ENCODE results near the gene ANKDD1A. TPM values are rescaled to one million over a fixed set of nuclear protein-coding genes. Genes with fewer than 3 reads are reported as not detected.

ANKDD1A gene
- total RNA-seq, 1 donor from 2014 or later: 1.4 TPM

DNA sequence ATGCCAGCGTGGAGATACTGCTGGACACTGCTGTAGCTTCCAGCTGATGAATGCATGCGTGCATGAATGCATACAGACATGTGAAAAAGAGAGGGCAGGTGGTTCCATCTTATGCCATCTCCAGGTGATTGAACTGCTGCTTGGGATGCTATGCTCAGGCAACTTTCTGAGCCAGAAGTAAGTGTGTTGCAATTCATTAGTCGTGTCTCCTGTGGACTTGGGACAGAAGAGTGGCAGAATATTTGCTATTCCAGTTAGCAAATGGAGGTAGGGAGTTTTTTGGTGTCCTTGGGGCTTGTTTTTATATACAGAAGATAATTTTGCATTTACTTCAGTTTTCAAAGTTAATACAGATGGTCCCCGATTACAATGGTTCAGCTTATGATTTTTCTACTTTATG is 33.3 kb downstream of the ANKDD1A start:
- no peak for DNase-seq
- intact Hi-C loops (cut with DNase I): no loop called here
- ATAC-seq (ENCODE audit: poor library complexity): no peak

DNA sequence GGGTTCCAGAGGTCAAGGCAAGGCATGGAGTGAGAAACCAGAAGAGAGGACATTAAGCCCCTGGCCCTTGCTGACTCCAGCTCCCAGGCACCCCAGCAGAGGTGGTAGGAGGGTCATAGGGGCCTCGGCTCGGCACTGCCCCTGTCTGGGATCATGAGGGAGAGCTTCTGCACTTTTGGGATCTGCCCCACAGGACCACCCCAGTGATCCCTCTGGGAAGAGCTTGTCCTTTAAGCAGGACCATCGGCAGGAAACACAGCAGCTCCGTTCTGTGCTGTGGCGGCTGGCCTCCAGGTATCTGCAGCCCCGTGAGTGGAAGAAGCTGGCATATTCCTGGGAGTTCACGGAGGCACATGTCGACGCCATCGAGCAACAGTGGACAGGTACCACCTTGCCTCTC is 35.5 kb downstream of the ANKDD1A start:
- DNase-seq: no peak
- ATAC-seq (ENCODE audit: poor library complexity): no peak
- intact Hi-C loops (cut with DNase I): no loop called here

DNA sequence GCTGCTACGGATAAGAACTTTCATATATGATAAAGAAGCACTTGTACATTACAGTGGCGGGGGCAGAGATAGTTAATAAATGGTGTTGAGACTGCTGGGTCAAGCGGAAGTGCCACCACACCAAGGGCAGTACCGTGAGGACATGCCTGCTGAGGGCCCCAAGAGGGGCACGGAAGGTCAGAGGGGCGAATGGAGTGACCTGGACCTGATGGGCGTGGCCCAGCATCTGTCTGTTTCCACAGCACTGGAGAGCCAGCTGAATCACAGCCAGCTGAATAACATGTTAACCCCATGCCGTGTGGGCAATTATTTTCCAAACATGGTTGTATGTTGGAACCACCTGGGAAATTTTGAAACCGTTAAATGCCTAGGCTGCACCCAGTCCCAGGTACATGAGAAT is 37.2 kb downstream of the ANKDD1A start:
- intact Hi-C loops (cut with DNase I): no loop called here
- ATAC-seq (ENCODE audit: poor library complexity) (no peak), DNase-seq (no peak)

DNA sequence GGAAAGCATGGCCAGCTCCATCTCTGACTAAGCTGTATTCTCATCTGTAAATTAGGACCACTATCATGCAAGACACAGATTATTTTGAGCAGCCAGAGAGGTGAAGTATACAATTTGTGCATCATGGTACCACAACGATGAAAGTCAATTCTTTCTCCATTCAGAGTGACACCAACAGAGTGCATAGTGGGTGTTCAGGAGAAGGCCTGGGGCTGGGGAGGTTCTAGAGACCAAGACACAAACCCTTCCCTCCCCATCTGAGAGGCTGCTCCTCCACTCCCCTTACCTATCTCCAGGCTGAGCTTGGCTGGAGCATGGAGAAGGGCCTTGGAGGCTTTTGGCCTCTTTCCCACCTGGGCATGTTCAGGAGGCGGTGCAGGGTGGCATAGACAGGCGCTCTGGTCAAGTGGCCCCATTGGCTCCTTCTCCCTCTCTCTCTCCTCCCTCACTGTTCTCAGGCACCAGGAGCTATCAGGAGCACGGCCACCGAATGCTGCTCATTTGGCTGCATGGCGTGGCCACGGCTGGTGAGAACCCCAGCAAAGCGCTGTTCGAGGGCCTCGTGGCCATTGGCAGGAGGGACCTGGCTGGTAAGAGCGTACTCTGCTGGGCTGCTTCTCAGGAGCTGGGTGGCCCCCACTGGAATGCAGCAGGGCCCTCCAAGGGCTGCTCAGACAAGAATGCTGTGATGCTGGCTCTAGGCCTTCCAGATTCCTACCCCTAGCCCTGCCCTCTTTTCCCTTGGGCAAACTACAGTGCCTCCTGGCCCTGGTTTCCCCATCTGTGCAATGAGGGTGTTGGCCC is 37.9 kb downstream of the ANKDD1A start:
- intact Hi-C loops (cut with DNase I): no loop called here
- no peak for ATAC-seq (ENCODE audit: poor library complexity)
- no peak for DNase-seq

DNA sequence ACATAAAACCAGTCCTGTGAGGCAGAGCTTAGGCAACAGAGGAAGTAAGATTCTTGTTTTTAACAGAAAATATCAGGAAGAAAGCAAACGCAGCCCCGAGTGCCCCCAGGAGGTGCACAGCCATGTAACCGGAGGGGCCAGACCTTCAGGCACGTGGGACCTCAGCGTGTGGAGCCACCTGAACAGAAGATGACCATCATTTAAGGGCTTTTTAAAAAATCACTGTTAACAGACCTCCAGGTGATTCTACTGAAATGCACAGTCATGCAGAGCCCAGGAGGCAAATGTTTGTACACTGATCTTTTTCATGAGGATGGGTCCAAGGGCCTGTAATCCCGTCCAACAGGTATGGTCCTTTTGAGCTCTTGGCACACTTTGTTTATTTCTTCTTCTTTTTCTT is 39.2 kb downstream of the ANKDD1A start:
- intact Hi-C loops (cut with DNase I): no loop called here
- no peak for DNase-seq
- no peak for ATAC-seq (ENCODE audit: poor library complexity)

DNA sequence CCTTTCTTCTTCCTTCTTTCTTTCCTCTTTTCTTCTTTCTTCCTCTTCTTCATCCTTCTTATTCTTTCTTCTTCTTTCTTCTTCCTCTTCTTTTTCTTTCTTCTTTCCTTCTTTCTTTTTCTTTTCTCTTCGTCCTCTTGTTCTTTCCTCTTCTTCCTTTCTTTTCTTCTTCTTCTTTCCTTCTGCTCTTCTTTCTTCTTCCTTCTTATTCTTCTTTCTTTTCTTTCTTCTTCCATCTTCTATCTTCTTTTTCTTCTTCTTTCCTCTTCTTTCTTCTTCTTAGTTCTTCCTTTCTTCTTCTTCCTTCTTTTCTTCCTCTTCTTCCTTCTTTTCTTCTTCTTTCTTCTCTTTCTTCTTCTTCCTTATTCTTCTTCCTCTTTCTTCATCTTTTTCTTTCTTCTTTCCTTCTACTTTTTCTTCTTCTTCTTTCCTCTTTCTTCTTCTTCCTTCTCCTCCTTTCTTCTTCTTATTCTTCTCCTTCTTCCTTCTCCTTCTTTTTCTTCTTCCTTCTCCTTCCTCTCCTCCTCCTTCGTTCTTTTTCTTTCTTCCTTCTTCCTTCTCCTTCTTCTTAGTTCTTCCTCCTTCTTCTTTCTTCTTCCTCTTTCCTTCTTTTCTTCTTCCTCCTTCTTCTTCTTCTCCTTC is 40.2 kb downstream of the ANKDD1A start:
- ATAC-seq (ENCODE audit: poor library complexity) (no peak), DNase-seq (no peak)
- intact Hi-C loops (cut with DNase I): no loop called here

DNA sequence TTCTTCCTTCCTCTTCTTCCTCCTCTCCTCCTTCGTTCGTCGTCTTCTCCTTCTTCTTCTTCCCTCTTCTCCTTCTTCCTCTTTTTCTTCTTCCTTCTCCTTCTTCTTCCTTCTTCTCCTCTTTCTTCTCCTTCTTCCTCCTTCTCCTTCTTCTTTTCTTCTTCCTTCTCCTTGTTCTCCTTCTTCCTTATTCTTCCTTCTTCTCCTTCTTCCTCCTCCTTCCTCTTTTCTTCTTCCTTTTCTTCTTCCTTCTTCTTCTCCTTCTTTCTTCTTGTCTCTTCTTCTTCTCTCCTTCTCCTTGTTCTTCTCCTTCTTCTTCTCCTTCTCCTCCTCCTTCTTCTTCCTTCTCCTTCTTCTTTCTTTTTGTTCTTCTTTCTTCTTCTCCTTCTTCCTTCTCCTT is 42.7 kb downstream of the ANKDD1A start:
- DNase-seq (no peak), ATAC-seq (ENCODE audit: poor library complexity) (no peak)
- intact Hi-C loops (cut with DNase I): no loop called here

DNA sequence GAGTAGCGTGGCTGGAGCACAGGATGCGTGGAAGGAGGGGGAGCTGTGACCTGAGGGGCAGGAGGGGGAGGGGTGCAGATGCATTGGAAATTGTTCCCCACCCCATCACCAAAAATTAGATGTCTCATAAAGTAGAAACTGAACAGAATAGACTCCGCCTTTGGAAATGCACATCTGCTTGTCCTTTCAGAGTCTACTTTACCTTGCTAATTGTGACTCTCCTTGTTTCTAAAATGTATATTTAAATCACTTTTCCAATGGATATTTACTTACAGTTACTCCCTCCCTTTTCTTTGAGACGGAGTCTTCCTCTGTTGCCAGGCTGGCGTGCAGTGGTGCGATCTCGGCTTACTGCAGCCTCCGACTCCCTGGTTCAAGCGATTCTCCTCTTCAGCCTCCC is 47.4 kb downstream of the ANKDD1A start:
- intact Hi-C loops (cut with DNase I): no loop called here
- DNase-seq: no peak
- no peak for ATAC-seq (ENCODE audit: poor library complexity)

DNA sequence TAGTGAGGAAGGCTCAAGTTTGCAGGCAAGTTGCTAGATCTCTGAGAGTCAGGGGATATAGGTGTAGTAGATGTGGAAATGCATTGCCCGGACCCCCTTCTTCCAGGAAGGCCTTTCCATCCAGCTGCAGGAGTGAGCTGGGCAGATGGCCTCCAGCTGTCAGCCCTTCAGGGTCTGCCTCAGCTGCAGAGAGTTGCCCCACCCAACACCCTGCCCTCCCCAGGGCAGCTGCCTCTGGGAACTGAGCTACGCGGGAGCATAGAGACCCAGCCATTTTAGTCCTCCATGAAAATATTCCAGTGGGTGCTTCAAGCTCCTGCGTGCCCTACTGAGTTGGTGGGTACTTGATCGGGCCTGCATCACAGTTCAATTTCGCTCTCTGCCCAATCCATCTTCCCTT is 48.5 kb downstream of the ANKDD1A start:
- ATAC-seq (ENCODE audit: poor library complexity) (no peak), DNase-seq (no peak)
- intact Hi-C loops (cut with DNase I): no loop called here

DNA sequence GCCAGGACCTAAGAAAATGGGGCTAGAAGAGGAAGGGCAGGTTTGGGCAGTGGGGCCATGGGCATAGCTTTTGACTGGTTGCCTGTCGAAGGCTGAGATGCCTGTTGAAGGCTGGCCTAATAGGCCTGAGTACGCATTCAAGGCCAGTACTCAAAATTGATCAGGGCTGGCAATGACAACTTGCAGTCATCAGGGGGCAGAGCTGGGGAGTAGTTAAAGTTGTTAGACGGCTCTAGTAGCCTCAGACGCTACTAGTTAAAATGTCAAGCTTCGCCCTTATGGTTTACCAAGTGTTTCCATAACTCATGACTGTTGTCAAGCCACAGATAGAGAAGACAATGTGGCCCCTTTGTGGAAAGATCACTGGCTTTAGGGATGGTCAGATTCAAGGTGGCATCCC is 49.3 kb downstream of the ANKDD1A start:
- intact Hi-C loops (cut with DNase I): no loop called here
- ATAC-seq (ENCODE audit: poor library complexity): no peak
- DNase-seq: no peak

DNA sequence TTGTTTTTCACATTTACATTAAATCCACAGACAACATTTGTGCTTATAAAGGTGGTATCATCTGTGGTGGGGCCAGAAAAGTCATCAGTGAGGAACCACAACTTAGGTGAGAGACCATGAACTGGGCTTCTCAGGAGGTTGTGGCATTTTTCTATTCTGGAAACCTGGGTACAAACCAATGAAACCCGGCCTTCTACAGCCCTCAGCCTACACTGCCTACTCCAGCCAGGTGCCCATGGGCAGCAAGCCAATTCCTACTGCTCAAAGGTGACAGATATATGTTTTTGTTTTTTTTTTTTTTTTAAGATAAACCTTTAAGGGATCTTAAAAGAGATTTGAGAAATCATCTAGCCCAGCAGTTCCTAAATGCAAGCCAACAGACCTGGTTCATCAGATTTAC is 57.7 kb downstream of the ANKDD1A start:
- ATAC-seq (ENCODE audit: poor library complexity): no peak
- intact Hi-C loops (cut with DNase I): no loop called here
- no peak for DNase-seq

DNA sequence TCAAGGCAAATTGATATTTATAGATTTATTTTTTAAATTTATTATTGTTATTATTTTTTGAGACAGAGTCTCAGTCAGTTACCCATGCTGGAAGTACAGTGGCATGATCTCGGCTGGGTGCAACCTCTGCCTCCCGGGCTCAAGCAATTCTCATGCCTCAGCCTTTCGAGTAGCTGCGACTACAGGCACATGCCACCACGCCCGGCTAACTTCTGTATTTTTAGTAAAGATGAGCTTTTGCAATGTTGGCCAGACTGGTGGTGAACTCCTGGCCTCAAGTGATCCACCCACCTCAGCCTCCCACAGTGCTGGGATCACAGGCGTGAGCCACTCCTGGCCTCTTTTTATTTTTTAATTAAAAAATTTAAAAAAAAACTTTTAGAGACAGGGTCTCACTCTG is 59.0 kb downstream of the ANKDD1A start:
- ATAC-seq (ENCODE audit: poor library complexity) (no peak), DNase-seq (peak; percentile 52)
- intact Hi-C loops (cut with DNase I): no loop called here

DNA sequence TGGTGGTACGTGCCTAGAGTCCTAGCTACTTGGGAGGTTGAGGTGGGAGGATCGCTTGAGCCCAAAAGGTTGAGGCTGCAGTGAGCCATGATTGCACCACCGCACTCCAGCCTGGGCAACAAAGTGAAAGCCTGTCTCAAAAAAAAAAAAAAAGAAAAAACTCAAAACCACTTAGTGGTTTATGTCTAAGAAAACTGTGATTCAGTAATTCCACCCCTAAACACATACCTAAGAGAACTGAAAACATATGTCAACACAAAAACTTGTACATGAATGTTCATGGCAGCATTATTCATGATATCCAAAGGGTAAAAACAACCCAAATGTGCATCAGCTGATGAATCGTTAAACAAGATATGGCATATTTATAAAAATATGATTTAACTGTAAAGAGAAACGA is 63.7 kb downstream of the ANKDD1A start:
- intact Hi-C loops (cut with DNase I): no loop called here
- no peak for ATAC-seq (ENCODE audit: poor library complexity)
- no peak for DNase-seq

DNA sequence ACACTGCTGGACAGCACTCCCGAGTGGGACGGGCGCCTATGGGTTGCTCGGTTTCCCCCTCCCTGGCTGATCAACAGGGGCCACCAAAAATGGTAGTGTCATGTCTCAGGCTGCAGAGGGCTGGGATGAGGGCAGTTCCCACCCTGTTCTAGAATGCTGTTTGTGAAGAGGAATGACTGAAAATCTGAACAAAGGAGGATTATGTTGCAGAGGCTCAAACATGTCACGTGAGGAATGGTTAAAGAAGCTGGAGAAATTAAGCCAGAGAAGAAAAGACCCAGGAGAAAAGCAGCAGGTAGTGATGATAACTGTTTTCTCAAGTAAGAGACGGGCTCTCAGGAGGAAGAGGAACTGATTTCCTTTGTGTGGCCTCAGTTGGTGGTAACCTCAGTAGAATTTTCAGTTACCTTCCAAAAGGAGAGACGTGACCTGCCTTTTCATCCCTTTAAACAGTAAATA is 67.6 kb downstream of the ANKDD1A start:
- ATAC-seq (ENCODE audit: poor library complexity): no peak
- no peak for DNase-seq
- intact Hi-C loops (cut with DNase I): no loop called here

DNA sequence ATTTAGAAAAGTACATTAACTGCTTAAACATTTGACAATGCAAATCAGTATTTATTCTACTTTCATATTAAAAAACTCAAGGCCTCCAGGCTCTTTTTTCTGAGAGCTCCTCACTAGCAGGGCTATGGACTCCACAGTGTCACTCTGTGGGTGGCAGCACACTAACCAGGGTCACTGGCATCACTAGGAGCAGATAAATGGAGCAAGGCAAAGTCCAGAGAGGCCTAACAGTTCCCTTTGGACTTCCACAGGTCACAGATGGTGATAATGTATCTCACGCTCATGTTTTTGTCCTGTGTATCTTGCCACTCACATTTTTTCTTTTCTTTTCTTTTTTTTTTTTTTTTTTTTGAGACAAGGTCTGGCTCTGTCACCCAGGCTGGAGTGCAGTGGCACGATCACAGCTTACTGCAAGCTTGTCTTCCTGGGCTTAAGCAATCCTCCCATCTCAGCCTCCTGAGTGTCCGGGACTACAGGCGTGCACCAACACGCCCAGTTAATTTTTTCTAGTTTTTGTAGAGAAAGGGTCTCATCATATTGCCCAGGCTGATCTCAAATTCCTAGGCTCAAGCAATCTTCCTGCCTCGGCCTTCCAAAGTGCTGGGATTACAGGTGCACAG is 70.2 kb downstream of the ANKDD1A start:
- intact Hi-C loops (cut with DNase I): no loop called here
- DNase-seq (no peak), ATAC-seq (ENCODE audit: poor library complexity) (no peak)

DNA sequence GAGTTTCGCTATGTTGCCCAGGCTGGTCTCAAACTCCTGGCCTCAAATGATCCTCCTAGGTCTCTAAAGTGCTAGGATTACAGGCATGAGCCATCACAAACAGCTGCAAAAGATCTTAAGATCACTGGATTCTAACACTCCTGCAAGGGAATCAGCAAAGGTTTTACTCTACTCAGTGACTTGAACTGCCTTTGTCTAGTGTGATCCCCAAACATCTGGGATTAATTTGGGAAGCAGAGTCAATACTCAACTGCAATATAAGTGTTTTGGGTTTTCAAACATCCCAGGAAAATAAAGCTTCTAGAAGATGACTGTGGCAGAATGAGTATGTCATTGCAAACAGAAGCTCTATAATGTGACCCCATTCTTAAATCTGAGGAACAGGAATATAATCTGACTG is 70.8 kb downstream of the ANKDD1A start:
- DNase-seq (no peak), ATAC-seq (ENCODE audit: poor library complexity) (no peak)
- intact Hi-C loops (cut with DNase I): no loop called here

DNA sequence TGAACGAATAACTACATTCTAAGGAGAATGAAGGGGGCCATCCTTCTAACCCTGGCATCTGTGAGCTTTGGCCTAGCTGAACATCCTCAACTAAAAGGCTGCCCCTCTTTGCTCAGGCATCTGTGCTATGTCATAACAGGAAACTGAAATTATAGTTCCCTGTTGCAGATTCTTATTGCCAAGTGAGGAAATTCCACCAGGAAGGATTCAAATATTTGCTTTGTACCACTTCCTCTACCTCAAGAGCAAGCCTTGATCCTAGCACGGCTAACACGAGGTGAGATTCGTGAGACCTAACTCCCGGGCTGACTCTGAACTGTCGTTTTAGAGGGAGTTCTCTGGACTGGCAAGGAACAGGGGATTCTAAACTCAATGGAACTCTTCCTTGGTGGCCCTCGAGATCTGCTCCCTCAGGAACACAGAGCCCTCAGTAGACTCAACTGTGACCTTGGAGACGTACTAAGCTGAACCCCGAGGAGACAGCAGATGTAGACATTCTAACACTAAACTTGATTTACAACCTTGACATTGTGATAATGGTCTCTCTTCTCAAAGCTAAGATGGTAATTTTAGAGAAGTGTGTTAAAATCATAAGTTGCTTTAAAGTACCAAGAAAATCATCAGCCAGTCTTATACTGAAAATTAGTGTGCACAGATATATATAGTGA is 73.8 kb downstream of the ANKDD1A start:
- ATAC-seq (ENCODE audit: poor library complexity) (no peak), DNase-seq (no peak)
- intact Hi-C loops (cut with DNase I): no loop called here

DNA sequence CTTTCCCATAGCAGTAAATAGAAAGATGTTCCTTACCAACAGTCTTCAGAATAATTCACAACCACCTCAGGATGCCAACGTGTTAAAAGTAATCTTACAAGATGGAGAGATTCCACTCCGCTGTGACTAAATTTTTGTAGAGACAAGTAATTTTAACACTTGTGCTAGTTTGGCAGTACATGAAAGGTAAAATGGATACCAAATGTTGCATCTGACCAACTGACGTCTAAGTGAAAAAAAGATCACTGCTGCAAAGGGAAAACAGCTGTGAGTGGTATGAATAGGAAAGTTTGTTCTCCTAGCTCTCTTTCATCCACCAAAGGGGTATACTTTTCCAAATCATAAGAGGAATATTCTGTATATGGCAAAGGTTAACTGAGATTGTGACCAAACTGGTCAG is 75.4 kb downstream of the ANKDD1A start:
- no peak for DNase-seq
- intact Hi-C loops (cut with DNase I): no loop called here
- ATAC-seq (ENCODE audit: poor library complexity): no peak

DNA sequence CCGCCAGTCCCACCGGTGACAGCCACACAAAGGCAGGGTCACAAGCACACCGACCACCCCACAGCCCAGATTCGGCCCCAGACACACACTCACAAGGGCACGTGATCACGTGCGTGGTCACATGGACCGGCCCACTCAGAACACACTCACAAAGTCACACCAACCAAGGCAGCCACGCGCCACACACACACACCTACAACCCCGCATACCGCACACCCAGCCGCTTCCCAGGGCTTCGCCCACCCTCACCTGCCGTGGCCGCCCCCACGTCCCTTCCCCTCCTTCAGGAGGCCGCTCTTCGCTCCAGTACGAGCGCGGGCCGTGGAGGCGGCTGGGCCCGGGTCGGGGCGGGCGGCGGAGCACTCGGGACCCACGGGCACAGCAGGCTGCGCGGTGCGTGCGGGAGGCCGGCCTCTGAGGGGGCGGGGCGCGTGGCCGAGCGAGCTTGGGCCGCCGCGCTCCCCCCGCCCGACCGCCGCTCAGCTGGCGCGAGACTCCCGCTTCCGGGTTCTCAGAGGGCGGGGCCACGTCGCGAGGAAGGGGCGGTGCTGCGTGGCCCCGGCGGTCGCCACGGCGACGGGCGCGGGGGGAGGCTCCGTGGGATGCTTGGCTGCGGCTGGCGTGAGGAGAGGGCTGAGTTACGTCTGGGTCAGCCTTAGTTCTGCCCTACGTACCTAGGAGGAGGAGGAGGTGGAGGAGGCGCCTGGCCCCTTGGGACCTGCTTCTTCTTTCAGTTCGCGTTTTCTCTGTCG is 77.9 kb downstream of the ANKDD1A start, which contains the start of gene SPG21:
Gene SPG21, minus strand, starts transcription at position 499 of the 752 bp plus-strand sequence. CDS start 6,345 bp downstream, outside the sequence.
- ATAC-seq (ENCODE audit: poor library complexity) (peak; percentile 97), DNase-seq (peak; percentile 96)
- intact Hi-C loops (cut with DNase I): no loop called here
